KMS-11 (cell line): ENCODE data around the gene AUTS2.

ENCODE experiments used
- H2AFZ ChIP-seq: fragments of 200-600 bp; sonication (generic); 2 replicates; pipeline ENCODE4 v1.6.1; 2016; ENCODE audit warnings: antibody characterized with exemption, mixed run types, low read depth
- H3K27ac ChIP-seq: fragments of 200-600 bp; sonication (generic); 2 replicates; pipeline ENCODE4 v1.6.1; 2016; ENCODE audit warnings: mild to moderate bottlenecking, mixed run types
- H3K27me3 ChIP-seq: fragments of 200-600 bp; sonication (generic); 2 replicates; pipeline ENCODE4 v1.6.1; 2017; ENCODE audit warnings: mild to moderate bottlenecking, low read depth, mixed run types, moderate library complexity; ENCODE audit not compliant: insufficient read depth
- H3K36me3 ChIP-seq: fragments of 200-600 bp; sonication (generic); 2 replicates; pipeline ENCODE4 v1.6.1; 2017; ENCODE audit warnings: mild to moderate bottlenecking, mixed run types; ENCODE audit not compliant: insufficient read depth
- H3K4me1 ChIP-seq: fragments of 200-600 bp; sonication (generic); 2 replicates; pipeline ENCODE4 v1.6.1; 2016; ENCODE audit warnings: mild to moderate bottlenecking, low read depth, mixed run types; ENCODE audit not compliant: poor library complexity, severe bottlenecking
- H3K4me2 ChIP-seq: fragments of 200-600 bp; sonication (generic); 2 replicates; pipeline ENCODE4 v1.7.0; 2016; ENCODE audit warnings: mild to moderate bottlenecking, mixed run types
- H3K4me3 ChIP-seq: fragments of 200-600 bp; sonication (generic); IDR thresholded peaks from 2 replicates; pipeline ENCODE4 v1.6.1; 2017; ENCODE audit warnings: low read depth, low read length, mixed read lengths; ENCODE audit not compliant: insufficient read depth
- H3K79me2 ChIP-seq: fragments of 200-600 bp; sonication (generic); 2 replicates; pipeline ENCODE4 v1.6.1; 2016; ENCODE audit warnings: low read depth, mixed run types; ENCODE audit not compliant: insufficient read depth
- H3K9ac ChIP-seq: fragments of 200-600 bp; sonication (generic); 2 replicates; pipeline ENCODE4 v1.6.1; 2016; ENCODE audit warnings: mild to moderate bottlenecking, mixed run types
- H4K20me1 ChIP-seq: fragments of 200-600 bp; sonication (generic); 2 replicates; pipeline ENCODE4 v1.6.1; 2016; ENCODE audit warnings: mild to moderate bottlenecking, mixed run types; ENCODE audit not compliant: insufficient read depth
- TF ChIP-seq, protein P1 (sequence below): fragments of 200-600 bp; sonication (generic); conservative IDR thresholded peaks from 2 replicates; pipeline ENCODE4 v1.6.1; 2017; ENCODE audit warnings: low read depth, mild to moderate bottlenecking, antibody characterized with exemption, low read length, moderate library complexity, mixed read lengths

AUTS2 gene

DNA sequence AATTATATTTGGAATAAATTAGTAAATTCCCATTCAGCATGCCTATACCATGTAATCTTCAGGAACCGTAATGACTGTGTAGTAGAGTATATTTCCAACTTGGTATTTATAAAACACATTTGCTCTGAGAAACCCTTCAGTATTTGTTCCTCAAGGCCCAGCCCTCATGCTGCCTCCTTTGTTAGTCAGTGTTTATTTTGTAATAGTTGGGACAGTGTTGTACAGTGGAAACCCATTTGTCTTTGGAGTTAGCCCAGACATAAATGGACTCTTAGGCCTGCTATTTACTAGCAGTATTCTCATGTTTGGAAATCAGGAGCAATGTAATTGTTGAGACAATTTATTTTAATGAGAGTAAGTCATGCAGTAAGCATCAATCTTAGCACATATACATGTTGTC lies 686.9 kb downstream of the AUTS2 start:
- TF ChIP-seq, protein P1, sequence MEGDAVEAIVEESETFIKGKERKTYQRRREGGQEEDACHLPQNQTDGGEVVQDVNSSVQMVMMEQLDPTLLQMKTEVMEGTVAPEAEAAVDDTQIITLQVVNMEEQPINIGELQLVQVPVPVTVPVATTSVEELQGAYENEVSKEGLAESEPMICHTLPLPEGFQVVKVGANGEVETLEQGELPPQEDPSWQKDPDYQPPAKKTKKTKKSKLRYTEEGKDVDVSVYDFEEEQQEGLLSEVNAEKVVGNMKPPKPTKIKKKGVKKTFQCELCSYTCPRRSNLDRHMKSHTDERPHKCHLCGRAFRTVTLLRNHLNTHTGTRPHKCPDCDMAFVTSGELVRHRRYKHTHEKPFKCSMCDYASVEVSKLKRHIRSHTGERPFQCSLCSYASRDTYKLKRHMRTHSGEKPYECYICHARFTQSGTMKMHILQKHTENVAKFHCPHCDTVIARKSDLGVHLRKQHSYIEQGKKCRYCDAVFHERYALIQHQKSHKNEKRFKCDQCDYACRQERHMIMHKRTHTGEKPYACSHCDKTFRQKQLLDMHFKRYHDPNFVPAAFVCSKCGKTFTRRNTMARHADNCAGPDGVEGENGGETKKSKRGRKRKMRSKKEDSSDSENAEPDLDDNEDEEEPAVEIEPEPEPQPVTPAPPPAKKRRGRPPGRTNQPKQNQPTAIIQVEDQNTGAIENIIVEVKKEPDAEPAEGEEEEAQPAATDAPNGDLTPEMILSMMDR: no peak
- Histone ChIP-seq H3K4me2 (no peak overlapping the region), H3K36me3 (no peaks in the 10 kb centered on the region), H3K27me3 (no peaks in the 10 kb centered on the region), H2AFZ (no peak overlapping the region), H3K27ac (no peak overlapping the region), H3K79me2 (no peaks in the 10 kb centered on the region), H4K20me1 (no peaks in the 10 kb centered on the region), H3K4me3 (no peak overlapping the region), H3K4me1 (no peaks in the 10 kb centered on the region), H3K9ac (no peak overlapping the region)

DNA sequence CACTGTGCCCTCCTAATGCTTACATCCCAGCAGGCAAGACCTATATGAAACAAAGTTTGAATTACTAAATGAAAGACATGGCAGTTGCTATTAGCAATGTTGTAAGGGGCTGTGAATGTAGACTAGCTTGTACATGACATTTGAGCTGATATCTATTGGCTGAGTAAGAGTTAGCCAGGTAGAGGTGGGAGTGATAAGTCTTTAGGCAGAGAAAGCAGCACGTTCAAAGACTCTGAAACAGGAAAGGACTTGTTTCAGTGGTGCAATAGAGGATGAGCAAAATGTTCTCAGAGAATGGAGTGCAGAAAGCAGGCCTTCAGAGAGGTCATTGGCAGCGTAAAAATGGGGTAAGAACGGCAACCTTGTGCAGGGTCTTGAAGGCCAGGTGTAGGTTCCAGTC lies 687.6 kb downstream of the AUTS2 start:
- H3K27me3 ChIP-seq: no peaks in the 10 kb centered on the region
- TF ChIP-seq, protein P1: no peak
- H3K27ac ChIP-seq: no peak overlapping the region
- H3K4me3 ChIP-seq: no peak overlapping the region
- H3K79me2 ChIP-seq: no peaks in the 10 kb centered on the region
- no peak overlapping the region for H3K9ac ChIP-seq
- no peak overlapping the region for H2AFZ ChIP-seq
- H3K4me2 ChIP-seq: no peak overlapping the region
- no peaks in the 10 kb centered on the region for H3K36me3 ChIP-seq
- no peaks in the 10 kb centered on the region for H4K20me1 ChIP-seq
- no peaks in the 10 kb centered on the region for H3K4me1 ChIP-seq

DNA sequence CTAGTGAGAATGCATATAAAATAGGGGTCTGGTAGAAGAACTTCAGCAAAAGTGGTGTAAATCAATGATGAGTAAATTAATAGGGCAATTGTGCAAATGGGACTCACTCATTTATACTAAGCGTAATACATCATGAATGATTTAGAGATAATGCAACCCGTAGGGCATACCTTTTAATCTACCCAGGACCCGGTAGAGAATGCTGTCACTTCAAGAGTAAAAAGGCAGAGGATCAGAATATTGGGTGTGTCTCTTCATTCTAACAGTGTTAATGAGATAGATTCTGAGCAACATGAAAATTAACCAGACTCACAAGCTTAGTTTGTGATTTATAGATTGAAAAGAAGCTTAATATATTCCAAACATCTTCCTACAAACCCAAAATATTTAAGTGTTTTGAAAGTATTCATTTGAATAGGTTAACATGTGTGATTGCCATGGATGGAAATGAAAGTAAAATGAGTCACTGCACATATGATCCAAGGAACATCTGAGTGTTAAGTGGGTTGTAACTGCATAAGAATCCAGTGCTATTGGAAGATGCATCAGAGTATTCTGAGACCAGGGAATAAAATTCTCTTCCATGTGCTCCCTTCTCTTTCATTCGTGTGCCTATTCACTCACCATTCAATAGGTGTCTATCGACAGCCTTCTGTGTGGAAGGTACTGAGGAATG lies 690.6 kb downstream of the AUTS2 start:
- no peaks in the 10 kb centered on the region for H3K36me3 ChIP-seq
- no peaks in the 10 kb centered on the region for H3K27me3 ChIP-seq
- H3K79me2 ChIP-seq: no peaks in the 10 kb centered on the region
- TF ChIP-seq, protein P1: no peak
- no peak overlapping the region for H3K4me3 ChIP-seq
- no peak overlapping the region for H2AFZ ChIP-seq
- no peaks in the 10 kb centered on the region for H4K20me1 ChIP-seq
- no peak overlapping the region for H3K9ac ChIP-seq
- H3K27ac ChIP-seq: no peak overlapping the region
- no peaks in the 10 kb centered on the region for H3K4me1 ChIP-seq
- no peak overlapping the region for H3K4me2 ChIP-seq

DNA sequence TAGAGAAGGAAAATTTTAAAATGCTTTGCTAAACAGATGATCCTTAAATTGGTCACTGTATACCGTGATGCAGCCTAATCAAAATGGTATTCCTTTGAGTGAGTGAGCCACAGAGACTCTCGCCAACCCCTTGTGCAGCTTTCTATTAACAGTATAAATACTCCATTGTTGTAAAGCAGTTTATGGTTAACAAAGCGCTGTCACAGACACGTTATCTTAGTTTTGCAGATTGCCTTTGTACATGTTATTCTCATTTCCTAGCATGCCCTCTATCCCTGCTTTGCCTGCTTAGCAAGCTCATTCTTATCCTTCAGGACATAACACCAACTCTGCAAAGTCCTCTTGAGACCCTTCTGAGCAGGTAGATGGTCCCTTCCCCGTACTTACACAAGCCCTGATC lies 694.4 kb downstream of the AUTS2 start:
- no peak overlapping the region for H3K27ac ChIP-seq
- TF ChIP-seq, protein P1: no peak
- H3K36me3 ChIP-seq: no peaks in the 10 kb centered on the region
- H3K27me3 ChIP-seq: no peaks in the 10 kb centered on the region
- peaks cover 2% of the 10 kb centered on the region for H3K4me1 ChIP-seq
- no peaks in the 10 kb centered on the region for H4K20me1 ChIP-seq
- no peak overlapping the region for H3K4me3 ChIP-seq
- no peak overlapping the region for H2AFZ ChIP-seq
- H3K79me2 ChIP-seq: no peaks in the 10 kb centered on the region
- H3K9ac ChIP-seq: no peak overlapping the region
- no peak overlapping the region for H3K4me2 ChIP-seq
